Epithelial cell of esophagus (primary cell): ENCODE results near the gene ZFP91.
A peak's percentile ranks its signal among the peaks of the same experiment; 100 is the strongest.

Source experiments
- DNase-seq: peaks from one replicate; pipeline ENCODE4 v3.0.0; 2010; ENCODE audit warnings: low read depth
- H3K4me3 ChIP-seq: 2 replicates; pipeline ENCODE4 v1.5.1; 2011; ENCODE audit warnings: mild to moderate bottlenecking, low read length, control low read depth
- CTCF ChIP-seq: IDR thresholded peaks from 2 replicates; pipeline ENCODE4 v1.5.1; 2011; ENCODE audit warnings: low read depth, mild to moderate bottlenecking, low read length, control low read depth, inconsistent platforms; ENCODE audit not compliant: insufficient read depth; ENCODE audit errors: missing control alignments

ZFP91 gene

GRCh38 chr11:58647866-58648265, 69.0 kb downstream of the ZFP91 start:
- H3K4me3 ChIP-seq, result no peak overlapping the region
- no peak for TF ChIP-seq CTCF
- no peak for DNase-seq

GRCh38 chr11:58649623-58650022, 70.8 kb downstream of the ZFP91 start:
- no peak overlapping the region for H3K4me3 ChIP-seq
- DNase-seq, result no peak
- no peak for TF ChIP-seq CTCF

DNA sequence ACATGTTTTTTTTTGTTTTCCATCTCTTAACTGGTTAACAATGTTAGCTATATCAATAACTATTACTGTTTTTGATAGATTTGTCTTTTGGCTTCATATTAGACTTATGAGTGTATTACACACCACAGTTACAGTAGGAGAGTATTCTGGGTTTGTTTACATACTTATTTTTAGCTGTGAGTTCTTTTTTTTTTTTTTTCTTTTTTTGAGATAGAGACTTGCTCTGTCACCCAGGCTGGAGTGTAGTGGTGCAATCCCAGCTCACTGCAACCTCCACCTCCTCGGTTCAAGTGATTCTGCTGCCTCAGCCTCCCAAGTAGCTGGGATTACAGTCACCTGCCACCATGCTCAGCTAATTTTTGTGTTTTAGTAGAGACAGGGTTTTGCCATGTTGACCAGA, 71.6 kb downstream of the ZFP91 start:
- DNase-seq, result no peak
- no peak for TF ChIP-seq CTCF
- no peak overlapping the region for H3K4me3 ChIP-seq

GRCh38 chr11:58652726-58653280, 73.9 kb downstream of the ZFP91 start:
- no peak for TF ChIP-seq CTCF
- DNase-seq, result peak; percentile 47
- no peak overlapping the region for H3K4me3 ChIP-seq

DNA sequence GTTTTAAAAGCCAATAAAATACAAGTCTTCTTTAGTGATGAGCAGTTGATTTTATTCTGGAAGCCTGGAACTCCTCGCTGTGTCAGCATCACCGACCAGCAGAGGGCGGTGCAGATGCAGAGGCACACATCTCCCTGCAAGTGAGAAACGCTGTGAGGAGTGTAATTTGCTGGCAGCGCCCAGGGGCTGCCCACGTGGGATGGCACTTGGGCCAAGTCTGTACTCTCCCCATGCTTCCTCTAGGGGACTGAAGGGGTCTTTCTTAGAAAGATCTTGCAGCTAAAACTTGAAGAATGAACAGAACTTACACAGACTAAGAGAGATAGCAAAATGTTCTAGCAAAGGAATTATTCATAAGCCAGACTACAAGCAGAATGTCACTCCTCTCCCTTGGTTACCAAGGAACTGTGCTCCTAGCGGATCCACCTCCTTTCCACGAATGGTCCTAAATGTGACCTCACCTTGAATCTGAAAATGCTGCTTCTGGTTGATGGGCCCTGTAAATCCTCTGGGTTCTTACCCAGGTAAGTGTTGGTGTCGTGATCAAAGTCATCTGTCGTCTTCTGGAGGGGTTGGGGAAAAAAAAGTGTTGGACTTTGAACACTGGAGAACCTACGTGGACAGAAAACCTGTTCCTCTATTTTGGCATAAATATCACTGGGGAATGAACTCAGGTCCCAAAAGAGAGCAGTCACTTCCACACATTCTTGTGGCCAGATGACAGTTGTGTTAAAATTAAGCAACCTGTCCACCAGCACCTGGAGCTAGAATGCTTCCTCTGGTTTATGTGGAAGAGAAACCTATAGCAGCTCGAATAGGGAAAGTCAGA, 75.4 kb downstream of the ZFP91 start:
- H3K4me3 ChIP-seq, result no peak overlapping the region
- peak; percentile 78 for DNase-seq
- TF ChIP-seq CTCF, result peak; percentile 99

GRCh38 chr11:58654908-58655296, 76.0 kb downstream of the ZFP91 start:
- TF ChIP-seq CTCF, result no peak
- no peak for DNase-seq

DNA sequence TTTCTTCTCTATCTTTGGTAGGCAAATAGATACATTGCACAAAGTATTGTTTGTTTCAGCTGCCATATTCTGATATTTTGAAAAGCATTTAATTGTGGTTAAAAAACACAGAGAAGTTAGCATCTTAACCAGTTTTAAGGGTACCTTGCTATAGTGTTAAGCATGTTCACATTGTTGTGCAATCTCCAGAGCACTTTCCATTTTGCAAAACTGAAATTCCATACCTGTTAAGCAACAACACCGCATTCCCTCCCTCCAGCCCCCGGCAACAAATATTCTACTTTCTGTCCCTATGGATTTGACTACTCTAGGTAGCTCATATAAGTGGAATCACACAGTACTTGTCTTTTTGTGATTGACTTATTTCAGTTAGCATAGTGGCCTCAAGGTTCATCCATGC, 77.5 kb downstream of the ZFP91 start:
- DNase-seq, result peak; percentile 44
- H3K4me3 ChIP-seq, result no peak overlapping the region
- TF ChIP-seq CTCF, result no peak

More at GRCh38 chr11:58654908-58655296, 76.0 kb downstream of the ZFP91 start:
- H3K4me3 ChIP-seq, result no peak overlapping the region
